ENCODE data around the gene SIRT7.

DNA sequence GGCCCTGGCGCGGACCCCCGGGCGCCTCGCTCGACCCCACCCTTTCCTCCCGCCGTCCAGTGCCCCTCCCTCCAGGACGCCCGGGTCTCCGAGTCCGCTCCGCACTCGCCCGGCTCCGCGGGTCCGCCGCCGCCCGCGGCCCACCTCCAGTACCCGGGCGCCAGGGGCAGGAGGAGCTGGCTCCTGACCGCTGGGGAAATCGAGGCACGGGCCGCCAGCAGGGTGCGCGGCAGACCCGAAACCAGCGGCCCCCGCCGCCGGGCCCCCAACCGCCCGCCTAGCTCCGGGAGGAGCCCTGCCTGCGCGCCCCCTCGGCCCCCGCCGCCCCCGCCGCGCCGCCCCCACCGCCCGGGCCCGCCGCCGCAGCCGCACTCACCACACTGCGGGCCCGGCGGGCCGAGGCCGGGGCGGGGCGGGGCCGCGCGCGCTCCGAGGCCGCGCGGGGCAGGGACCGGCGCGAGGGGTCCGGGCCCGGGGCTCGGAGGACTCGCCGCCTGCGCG lies 9.2 kb upstream of the SIRT7 start:
- TF ChIP-seq, protein P1, sequence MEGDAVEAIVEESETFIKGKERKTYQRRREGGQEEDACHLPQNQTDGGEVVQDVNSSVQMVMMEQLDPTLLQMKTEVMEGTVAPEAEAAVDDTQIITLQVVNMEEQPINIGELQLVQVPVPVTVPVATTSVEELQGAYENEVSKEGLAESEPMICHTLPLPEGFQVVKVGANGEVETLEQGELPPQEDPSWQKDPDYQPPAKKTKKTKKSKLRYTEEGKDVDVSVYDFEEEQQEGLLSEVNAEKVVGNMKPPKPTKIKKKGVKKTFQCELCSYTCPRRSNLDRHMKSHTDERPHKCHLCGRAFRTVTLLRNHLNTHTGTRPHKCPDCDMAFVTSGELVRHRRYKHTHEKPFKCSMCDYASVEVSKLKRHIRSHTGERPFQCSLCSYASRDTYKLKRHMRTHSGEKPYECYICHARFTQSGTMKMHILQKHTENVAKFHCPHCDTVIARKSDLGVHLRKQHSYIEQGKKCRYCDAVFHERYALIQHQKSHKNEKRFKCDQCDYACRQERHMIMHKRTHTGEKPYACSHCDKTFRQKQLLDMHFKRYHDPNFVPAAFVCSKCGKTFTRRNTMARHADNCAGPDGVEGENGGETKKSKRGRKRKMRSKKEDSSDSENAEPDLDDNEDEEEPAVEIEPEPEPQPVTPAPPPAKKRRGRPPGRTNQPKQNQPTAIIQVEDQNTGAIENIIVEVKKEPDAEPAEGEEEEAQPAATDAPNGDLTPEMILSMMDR (IDR thresholded peaks at IDR 0.05; ENCODE audit: poor library complexity, severe bottlenecking) = no peak
- TF ChIP-seq EP300 (conservative IDR thresholded peaks at IDR 0.05; ENCODE audit: poor library complexity, severe bottlenecking) = no peak
- no peak for TF ChIP-seq MXI1 (conservative IDR thresholded peaks at IDR 0.05; ENCODE audit: poor library complexity, severe bottlenecking)
- no peak for TF ChIP-seq TAF1 (IDR thresholded peaks at IDR 0.05; ENCODE audit: low read depth)
- no peak for TF ChIP-seq POLR2AphosphoS5 (IDR thresholded peaks at IDR 0.05)
- TF ChIP-seq, protein P2, sequence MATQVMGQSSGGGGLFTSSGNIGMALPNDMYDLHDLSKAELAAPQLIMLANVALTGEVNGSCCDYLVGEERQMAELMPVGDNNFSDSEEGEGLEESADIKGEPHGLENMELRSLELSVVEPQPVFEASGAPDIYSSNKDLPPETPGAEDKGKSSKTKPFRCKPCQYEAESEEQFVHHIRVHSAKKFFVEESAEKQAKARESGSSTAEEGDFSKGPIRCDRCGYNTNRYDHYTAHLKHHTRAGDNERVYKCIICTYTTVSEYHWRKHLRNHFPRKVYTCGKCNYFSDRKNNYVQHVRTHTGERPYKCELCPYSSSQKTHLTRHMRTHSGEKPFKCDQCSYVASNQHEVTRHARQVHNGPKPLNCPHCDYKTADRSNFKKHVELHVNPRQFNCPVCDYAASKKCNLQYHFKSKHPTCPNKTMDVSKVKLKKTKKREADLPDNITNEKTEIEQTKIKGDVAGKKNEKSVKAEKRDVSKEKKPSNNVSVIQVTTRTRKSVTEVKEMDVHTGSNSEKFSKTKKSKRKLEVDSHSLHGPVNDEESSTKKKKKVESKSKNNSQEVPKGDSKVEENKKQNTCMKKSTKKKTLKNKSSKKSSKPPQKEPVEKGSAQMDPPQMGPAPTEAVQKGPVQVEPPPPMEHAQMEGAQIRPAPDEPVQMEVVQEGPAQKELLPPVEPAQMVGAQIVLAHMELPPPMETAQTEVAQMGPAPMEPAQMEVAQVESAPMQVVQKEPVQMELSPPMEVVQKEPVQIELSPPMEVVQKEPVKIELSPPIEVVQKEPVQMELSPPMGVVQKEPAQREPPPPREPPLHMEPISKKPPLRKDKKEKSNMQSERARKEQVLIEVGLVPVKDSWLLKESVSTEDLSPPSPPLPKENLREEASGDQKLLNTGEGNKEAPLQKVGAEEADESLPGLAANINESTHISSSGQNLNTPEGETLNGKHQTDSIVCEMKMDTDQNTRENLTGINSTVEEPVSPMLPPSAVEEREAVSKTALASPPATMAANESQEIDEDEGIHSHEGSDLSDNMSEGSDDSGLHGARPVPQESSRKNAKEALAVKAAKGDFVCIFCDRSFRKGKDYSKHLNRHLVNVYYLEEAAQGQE (IDR thresholded peaks at IDR 0.05; ENCODE audit: borderline replicate concordance) = no peak
- no peak for TF ChIP-seq EZH2 (IDR thresholded peaks at IDR 0.05; ENCODE audit: borderline replicate concordance, insufficient read depth, low read length, poor library complexity, severe bottlenecking)
- TF ChIP-seq SMC3 (conservative IDR thresholded peaks at IDR 0.05; ENCODE audit: poor library complexity) = no peak
- TF ChIP-seq RAD21 (conservative IDR thresholded peaks at IDR 0.05) = no peak
